Measurements from ENCODE around the gene GALNT2.
A peak's percentile ranks its signal among the peaks of the same experiment; 100 is the strongest.

The GALNT2 gene

DNA sequence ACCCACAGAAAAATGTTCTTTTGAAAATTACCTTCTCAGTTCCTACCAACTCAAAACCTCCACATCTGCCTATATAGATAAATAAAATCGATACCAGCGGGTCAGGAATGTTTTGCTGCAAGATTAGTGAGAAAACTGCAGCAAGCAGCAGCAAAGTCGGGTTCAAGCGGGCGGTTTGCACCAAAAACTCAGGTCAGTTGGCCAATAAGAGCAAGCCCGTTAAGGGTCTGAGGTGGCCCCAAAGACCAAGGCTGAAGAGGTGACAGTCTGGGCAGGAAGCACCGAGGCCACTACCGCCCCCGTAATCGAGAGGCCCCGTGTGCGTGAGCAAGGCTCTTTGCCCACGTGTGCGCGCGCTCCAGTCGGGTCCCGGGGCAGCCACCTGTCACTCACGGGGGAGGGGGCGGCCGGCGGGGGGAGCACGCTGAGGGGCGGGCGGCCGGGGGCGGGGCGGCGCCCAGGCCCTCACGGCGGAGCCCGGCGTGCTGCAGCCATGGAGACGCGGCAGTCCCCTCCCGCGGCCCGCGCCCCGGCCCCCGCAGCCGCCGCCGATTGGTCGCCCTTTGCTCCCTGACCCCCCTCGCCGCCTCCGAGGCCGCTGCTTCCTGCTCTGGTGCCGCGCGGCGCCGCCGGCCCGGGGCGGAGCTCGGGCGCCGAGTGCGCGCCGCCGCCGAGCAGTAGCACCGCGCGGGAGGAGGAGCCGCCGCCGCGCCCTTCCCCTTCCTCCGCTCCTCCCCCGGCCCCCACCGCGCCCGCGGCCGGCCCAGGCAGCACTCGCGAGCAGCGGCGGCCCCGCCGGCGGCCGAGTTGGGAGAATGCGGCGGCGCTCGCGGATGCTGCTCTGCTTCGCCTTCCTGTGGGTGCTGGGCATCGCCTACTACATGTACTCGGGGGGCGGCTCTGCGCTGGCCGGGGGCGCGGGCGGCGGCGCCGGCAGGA is at the start of gene GALNT2:
TSS of gene GALNT2 (plus strand) at position 773 of the 939 bp plus-strand sequence. CDS start at position 816, 43 bp downstream.
- DNase-seq = peak; percentile 95

DNA sequence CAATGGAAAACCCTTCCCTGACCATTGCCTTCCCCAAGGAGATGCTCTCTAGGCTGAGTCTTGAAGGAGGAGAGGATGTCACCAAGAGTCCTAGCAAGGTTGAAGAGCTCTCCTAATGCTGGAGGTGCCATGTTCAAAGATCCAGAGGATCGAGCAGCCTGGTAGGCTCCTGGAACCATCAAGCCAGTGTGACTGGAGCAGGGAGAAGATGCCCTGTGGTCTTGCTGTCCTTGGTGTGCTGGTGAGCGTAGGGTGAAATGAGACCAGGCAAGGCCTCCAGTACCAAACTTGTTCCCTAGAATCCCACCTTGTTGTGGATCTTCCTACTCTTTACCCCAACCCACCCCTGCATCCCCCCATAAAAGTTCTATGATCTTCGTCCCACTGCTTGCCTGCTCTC is 46.6 kb upstream of the GALNT2 start:
- no peak for DNase-seq

DNA sequence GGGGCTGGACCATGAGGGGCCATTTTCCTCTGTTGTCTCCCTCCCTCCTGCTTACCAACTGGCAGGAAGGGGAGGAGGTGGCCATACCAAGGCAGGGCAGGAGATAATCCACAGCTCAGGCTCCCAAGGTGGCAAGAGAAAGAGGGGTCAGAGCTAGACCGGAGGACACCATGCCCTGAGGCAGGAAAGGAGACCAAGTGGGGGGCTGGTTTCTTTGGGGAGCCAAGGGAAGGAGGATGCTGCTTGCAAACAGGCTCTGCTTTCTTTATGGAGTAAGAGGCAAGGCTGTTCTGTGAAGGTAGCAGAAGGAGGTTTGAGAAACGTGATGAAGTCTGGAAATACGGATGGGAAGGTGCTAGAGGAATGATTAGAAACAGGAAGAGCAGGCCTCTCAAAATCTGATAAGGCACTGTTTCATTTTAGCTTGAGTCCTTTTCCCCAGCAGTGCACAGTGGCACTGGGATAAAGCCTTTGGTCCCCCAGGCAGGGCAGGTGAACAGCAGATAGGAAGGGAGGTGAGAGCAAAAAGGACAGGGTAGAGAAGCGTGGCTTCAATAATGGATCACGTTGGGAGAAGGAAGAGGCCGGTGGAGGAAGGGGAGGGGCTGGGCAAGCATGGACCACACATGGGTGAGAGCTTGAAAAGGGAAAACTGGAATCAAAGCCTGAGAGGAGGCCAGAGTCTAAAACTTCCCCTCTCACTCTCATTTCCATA is 44.2 kb upstream of the GALNT2 start:
- no peak for DNase-seq

DNA sequence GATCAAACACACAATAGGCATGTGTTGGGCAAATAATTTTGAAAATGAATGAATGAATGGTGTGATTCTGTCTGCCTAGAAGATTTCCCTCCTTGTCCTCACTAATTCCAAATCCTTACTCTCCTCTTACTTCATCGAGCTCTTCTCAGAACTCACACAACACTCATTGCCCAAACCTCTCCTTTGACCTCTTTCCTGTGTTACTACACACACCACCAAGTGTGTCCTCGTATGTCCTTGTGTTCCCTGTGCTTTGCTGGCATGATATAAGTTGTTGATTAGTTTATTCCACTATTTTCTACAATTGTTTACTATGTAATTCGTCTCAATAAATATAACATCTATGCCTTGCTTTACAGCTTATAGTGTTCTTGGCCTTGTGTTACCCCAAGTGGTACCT is 41.4 kb upstream of the GALNT2 start:
- no peak for DNase-seq

DNA sequence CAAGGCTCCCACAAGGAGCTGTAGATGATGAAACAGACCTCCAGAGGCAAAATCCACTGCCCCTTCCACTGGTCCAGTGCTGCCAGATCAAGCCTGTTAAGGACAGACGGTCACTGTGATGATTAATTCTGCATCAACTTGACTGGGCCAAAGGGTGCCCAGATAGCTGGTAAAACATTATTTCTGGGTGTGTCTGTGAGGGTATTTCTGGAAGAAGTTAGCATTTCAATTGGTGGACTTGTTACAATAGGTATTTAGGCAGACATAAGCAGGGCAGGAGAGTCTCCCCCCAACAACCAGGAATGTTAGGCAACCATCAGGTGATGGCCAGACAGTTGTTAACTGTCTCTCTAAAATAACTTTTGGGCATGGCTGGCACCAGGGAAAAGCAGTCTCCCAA is 40.9 kb upstream of the GALNT2 start:
- no peak for DNase-seq

DNA sequence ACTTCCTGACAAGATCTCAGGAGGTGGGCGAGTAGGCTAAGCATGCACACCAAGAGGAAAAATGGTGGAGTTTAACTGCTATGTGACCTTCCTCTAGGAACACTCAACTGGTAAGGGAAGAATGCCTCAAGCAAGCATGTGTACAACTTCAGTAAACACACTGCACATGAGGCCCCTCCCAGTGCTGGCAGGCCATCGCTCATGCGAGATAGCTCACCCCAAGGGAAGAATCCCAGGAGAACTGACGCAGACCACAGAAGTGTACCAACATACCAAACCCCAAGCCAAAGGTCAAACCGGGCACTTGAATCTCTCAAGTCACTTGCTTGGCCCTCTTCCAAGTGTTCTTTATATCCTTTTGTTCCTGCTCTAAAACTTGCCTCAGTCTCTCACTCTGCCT is 40.5 kb upstream of the GALNT2 start:
- no peak for DNase-seq

DNA sequence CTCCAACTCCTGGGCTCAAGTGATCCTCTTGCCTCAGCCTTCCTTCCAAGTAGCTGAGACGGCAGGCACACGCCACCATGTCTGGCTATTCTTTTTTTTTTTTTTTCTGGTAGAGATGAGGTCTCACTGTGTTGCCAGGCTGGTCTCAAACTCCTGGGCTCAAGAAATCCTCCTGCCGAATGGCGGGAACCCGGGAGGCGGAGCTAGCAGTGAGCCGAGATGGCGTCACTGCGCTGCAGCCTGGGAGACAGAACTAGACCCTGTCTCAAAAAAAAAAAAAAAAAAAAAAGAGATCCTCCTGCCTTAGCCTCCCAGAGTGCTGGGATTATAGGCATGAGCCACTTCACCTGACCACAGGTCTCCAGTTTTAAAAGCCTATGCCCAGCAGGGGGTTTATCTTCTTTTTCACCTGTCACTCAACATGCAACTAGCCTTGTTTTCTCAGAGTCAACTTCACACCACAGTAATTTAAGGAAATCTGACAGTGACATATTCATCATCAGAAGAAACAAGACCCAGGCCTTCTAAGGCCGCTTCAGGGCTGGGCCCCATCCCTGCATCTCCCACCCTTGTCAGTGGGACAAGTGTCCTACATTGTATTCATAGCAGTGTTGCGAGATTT is 38.3 kb upstream of the GALNT2 start:
- DNase-seq = no peak

DNA sequence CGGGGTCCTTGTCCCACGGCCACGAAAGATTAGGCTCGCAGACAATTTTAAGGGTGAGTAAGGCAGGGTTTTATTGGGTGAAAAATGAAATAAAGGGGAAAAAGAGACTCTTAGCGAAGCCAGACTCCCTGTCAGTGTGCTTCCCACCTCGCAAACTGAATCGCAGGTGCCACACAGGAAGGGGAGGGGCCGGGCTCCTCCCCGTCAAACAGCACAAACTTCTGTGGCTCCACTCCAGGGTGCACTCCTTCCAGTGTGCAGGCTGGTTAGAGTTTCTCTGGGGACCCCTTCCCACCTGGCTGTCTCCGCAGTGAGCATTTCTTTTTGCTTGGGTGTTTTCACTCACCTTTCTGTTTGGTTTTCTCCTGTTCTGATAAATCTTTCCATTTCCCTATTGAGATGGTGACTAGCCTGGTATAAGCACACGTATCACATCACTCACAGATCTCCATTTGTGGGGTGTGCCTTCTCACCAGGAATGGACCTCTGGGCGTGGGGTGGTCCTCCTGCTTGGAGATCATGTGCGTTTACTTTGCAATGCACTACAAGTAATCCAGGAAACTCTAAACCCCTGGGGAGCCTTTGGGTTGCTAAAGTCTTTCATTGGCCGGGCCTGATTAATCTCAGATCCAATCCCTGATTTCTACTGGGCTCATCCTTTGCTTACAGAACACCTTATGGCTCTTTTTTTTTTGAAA is 37.6 kb upstream of the GALNT2 start:
- no peak for DNase-seq

DNA sequence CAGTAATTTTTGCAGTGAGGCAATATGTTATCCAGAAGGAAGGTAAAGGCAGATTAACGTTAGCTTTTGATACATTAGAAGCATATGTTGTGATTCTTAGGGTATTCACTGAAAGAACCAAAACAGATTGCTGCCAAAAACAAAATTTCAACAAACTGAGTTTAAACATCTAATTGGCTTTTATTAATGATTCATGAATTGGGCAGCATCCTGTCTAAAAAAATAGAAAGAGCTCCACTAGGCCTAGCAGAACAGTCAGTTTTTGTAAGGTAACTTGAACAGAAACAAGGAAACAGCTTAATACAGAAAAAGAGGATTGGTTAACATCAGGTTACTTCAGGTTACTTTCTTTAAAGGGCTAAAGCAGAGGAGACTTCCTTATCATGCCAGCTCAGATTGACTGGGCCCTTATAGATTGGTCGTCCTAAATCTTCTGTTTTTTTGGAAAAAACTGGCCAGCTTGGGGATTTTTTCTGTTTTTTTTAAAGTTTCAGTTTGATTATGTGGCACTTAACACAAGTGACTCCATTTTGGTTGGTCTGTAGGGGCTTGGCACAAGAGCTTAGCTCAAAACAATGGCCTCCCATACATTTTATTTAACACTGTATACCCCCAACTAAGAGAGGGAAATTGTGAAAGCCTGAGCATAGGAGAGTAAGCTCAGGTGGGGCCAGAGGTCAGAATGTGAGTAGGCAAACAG is 36.8 kb upstream of the GALNT2 start:
- DNase-seq = peak; percentile 14

DNA sequence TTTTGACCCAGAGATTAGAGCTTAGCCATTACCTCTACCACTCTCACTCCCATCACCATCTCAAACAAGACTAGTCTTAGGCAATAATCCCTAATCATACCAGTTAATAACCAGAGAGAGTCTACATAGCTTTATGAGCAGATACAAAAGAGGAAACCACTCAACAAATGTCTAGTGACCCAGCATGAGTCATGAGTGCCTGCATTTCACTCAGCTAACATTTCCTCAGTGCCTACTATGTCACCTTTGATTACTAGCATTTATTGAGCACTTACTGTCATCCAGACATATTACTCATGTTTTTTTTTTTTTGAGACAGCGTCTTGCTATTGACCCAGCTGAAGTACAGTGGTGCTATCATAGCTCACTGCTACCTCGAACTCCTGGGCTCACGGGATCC is 35.9 kb upstream of the GALNT2 start:
- DNase-seq = peak; percentile 94

DNA sequence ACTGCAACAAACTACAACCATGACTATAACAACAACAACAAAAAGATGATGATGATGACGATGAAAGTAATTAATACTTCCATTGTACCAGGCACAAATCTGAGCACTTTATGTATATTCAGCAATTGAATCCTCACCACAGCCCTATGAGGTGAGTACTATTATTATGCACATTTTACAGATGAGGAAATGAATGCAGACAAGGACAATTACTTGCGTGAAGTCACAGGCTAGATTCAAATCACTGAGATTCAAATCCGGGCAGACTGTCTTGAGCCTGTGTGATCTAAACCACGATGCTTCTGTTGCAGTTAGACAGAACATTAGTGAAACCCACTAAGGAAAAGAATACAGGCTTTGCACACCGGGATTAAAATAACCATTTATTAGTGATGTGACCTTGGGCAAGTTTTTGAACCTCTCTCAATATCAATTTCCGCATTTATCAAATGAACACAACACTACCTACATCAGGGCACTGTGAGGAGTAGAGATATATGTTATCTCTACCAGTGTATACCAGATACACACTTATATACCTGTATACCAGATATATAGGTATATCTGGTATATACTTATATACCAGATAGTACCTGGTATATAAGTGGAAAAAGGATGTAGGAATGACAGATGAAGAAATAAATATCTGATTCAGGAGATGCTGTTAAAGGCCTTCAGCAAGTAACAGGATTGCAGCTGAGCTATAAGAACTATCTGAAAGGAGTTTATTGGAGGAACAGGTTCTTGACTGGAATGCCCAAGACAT is 34.3 kb upstream of the GALNT2 start:
- DNase-seq = no peak

DNA sequence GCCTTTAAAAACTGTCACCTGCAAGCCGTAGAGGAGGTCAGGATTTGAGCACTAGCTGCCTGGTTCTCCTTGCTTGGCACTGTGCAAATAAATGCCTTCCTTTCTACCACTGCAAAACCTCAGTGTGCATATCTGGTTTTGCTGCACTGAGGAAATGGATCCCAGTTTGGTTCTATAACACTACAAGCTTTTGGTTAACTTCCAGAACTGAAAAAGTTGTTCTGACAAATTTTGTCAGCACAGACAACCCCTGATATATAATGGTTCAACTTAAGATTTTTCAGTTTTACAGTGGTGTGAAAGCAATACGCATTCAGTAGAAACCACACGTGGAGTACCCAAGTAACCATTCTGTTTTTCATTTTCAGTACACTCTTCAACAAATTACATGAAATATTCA is 29.8 kb upstream of the GALNT2 start:
- DNase-seq = no peak

DNA sequence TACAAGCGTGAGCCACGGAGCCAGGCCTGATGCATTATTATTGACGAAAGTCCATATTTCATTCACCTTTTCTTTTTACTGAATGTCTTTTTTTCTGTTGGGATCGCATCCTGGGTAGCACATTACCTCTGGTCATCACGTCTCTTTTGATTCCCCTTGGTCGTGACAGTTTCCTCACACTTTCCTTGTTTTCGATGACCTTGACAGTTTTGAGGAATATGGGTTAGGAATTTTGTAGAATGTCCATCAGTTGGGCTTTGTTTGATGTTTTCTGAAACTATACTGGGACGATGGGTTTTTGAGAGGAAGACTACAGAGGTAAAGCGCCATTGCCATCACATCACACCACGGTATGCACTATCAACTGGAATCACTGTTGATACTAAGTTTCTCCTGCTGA is 26.6 kb upstream of the GALNT2 start:
- no peak for DNase-seq

DNA sequence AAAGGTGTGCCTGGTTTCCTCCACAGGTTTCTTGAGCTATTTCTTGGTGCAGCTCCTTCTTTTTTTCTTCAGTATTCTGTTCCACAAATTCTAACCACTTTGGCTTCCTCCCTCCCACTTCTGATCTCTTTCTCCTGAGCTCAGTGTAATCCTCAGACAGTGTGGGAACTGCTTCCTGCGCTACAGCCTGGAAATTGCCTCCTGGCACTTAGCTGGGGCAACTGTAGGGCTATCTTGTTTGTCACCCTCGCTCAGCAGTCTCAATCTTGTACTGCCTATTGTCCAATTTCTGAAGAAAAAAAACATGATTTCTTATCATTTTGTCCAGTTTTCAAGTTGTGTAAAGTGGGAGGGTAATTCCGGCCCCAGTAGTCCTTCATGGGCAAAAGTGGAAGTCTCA is 24.0 kb upstream of the GALNT2 start:
- peak; percentile 25 for DNase-seq

DNA sequence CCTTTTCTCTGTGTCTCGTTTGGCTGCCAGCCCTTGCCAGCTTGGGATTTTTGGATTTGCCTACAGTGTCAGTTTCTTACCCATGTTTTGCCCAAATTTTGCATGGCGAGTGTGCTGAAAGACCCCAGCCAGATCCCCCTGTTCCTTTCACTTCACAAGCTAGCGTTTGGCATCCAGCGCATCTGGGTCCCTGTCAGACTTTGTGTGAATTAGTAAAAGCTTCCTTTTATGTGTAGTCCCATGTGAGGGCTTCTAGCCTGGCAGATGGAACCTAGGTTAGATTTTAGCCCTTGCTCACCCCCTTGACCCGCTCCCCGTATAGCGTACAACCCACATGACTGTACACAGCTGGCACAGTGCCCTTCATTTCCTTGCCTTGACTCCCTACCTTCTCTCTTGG is 22.3 kb upstream of the GALNT2 start:
- no peak for DNase-seq

DNA sequence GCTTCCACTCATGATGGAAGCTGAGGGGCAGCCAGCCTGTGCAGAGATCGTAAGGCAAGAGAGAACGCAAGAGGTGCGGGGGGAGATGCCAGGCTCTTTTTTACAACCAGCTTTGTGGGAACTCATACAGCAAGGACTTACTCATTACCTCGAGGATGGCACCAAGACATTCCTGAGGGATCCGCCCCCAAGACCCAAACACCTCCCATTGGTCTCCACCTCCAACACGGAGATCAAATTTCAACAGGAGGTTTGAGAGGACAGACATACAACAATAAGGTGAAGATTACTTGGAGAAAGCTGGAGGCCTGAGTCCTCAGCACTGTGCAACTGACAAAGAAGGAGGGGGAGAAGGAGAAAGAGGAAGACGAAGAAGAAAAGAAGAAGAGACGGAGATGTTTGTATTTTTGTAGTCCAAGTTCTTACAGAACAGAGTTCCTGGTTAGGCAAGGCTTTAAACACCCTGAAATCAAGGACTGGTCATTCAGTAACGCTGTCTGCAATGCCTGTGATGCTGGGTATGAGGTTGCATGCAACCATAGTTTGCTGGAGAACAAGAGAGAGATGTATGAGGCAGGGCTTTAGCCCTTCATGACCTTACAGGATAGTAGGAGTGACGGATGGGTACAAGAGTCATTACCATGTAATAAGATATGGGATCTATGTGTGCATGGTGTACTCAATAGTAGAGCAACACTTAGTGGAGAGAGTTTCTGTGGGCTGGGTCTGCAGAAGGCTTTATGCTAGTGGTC is 19.7 kb upstream of the GALNT2 start:
- DNase-seq = no peak

DNA sequence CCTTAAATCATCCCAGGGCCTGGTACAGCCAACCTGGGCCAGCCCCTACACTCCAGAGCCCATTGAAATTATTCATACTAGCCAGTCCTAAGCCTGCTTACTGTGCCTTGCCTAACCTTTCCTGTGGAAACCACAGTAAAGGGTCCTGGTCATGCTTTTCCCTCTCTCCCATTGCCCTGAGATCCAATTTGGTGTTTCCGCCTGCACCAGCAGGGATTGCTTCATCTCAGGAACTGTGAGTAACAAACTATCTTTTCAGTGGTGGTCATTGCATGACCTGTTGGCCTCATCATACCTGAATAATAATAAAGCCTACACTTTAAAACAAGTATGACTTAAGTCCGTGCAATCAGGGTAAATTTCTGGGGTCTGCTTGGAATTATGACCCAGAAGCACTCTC is 18.7 kb upstream of the GALNT2 start:
- DNase-seq = no peak

DNA sequence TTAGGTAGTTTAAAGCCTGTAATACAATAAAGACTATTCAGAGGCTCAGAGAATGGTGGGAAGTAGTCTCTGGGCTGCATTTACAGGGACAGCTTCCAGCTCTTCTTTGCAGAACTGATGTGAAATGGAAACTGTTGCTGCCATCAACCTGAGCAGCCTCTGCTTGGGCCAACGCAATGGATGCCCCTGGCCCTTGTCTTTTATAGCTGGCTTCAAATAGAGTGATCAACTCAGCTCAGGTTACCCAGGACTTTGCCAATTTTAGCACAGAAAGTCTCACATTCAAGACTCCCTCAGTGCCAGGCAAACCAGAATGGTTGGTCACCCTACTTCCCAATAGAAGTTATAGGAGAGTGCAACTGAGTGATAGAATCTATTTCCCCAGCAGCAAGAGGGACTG is 18.1 kb upstream of the GALNT2 start:
- no peak for DNase-seq

DNA sequence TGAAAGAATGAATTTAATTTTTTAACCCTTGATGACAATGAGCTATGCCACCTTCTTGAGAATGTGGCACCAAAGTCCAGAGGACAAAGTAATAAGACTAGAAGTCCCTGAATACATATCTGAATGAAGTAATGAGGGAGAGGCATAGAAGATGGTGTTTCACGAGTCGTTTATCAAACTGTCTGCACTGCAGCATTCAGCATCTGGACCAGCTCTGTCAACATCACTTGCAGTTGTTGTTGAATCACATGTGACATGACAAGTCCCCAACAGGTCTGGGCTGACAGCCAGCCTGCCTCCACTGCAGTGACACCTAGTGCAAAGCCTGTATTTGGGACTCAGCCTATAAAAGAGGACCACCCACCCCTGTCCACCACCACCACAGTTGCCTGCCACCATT is 17.3 kb upstream of the GALNT2 start:
- DNase-seq = no peak

DNA sequence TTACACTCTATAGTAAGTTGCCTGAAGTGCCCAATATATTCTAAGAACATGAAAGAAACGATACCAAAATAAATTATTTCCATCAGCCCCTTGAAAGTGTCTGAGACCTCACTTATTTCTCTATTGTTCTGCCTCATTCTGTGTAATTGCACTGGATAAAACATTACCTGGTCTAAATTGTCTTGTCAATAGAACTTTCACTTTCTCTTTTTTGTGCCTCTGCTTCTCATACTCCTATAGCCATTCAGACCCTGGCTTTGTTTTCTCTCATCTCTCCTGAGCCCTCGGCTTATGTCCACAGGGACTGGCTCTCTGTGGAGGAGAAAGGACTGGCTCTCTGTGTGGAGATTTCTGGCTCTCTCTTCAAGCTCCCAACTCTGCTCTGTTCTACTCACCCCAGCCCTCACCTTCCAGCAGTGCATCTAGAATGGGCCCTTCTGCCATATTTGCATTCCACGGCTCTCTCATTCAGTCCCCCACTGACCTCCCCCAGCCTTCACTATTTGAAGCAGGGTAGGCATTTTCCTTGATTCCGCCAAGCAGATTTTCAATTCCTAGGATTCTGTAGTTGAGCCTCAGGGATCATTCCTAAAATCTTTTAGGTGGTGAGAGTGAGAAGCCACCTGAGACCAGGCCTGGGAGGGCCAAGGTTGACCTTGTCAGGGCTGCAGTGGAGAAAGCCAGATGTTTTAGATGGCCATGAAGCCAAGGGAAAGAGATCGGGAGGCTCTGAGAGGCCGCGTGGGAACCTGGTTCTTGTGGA is 15.9 kb upstream of the GALNT2 start:
- DNase-seq = no peak

Measured in inflammatory macrophage treated with lipopolysaccharide for 4 hours (primary cell).